ENCODE results near the gene OGN.

OGN gene

DNA sequence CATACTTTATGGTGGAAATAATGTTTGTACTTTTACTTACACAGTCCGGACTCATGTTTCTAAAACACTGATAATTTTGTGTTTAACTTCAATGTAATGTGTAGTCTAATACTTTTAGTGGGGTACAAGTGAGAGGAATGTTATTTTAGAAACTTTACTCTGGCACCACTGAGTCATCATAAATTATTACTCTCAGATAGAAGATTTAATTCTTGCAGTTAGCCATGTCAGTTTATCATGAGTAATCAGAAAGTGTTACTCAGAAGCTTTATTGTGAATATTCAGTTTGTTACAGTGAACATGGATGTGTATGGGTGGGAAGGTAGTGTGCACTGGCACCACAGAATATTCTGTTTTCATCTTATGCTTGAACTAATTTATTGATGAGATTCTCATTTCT lies 20.0 kb downstream of the OGN start:
- H3K9me3 ChIP-seq (replicated peaks; ENCODE audit: insufficient read depth, low read length) = no peaks in the 10 kb centered on the region
- H3F3A ChIP-seq (ENCODE audit: insufficient read depth, low read length) = no peaks in the 10 kb centered on the region
- no peaks in the 10 kb centered on the region for H4K20me1 ChIP-seq (ENCODE audit: insufficient read depth, low read length)
- H3K27me3 ChIP-seq (replicated peaks; ENCODE audit: insufficient read depth, low read length) = no peaks in the 10 kb centered on the region
- no peak overlapping the region for H3K4me2 ChIP-seq (ENCODE audit: low read depth, low read length)
- H3K9me2 ChIP-seq (replicated peaks; ENCODE audit: insufficient read depth, low read length) = no peaks in the 10 kb centered on the region
- no peak overlapping the region for H3K27ac ChIP-seq (ENCODE audit: low read length)
- no peak overlapping the region for H2AFZ ChIP-seq (ENCODE audit: low read length)
- H3K36me3 ChIP-seq (replicated peaks; ENCODE audit: insufficient read depth, low read length) = no peaks in the 10 kb centered on the region
- no peak overlapping the region for H3K4me3 ChIP-seq (ENCODE audit: low read length)
- DNase-seq = no peak
- H3K9ac ChIP-seq (ENCODE audit: low read length) = no peak overlapping the region
- H3K79me2 ChIP-seq (ENCODE audit: low read length) = no peaks in the 10 kb centered on the region
- TF ChIP-seq EZH2 (optimal IDR thresholded peaks at IDR 0.05; ENCODE audit: low read depth, low read length) = no peak
- TF ChIP-seq EZH2phosphoT487 (IDR thresholded peaks at IDR 0.05; ENCODE audit: low read length) = no peak
- TF ChIP-seq, protein P1, sequence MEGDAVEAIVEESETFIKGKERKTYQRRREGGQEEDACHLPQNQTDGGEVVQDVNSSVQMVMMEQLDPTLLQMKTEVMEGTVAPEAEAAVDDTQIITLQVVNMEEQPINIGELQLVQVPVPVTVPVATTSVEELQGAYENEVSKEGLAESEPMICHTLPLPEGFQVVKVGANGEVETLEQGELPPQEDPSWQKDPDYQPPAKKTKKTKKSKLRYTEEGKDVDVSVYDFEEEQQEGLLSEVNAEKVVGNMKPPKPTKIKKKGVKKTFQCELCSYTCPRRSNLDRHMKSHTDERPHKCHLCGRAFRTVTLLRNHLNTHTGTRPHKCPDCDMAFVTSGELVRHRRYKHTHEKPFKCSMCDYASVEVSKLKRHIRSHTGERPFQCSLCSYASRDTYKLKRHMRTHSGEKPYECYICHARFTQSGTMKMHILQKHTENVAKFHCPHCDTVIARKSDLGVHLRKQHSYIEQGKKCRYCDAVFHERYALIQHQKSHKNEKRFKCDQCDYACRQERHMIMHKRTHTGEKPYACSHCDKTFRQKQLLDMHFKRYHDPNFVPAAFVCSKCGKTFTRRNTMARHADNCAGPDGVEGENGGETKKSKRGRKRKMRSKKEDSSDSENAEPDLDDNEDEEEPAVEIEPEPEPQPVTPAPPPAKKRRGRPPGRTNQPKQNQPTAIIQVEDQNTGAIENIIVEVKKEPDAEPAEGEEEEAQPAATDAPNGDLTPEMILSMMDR (IDR thresholded peaks at IDR 0.05; ENCODE audit: low read length) = no peak
- no peaks in the 10 kb centered on the region for H3K4me1 ChIP-seq (ENCODE audit: low read length)

DNA sequence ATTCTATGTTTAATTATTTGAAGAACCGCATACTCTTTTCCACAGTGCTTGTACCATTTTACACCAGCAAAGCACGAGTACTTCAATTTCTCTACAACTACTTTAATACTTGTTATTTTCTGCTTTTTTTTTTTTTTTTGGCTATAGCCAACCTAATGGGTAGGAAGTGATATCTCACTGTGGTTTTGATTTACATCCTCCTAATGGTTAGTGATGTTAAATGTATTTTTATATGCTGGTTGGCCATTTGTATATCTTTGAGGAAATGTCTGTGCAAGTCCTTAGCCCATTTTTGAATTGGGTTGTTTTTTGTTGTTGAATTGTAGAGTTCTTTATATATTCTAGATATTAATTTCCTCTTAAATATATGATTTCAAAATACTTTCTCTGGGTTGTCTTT lies 22.6 kb downstream of the OGN start:
- H4K20me1 ChIP-seq (ENCODE audit: insufficient read depth, low read length) = no peaks in the 10 kb centered on the region
- no peak for DNase-seq

DNA sequence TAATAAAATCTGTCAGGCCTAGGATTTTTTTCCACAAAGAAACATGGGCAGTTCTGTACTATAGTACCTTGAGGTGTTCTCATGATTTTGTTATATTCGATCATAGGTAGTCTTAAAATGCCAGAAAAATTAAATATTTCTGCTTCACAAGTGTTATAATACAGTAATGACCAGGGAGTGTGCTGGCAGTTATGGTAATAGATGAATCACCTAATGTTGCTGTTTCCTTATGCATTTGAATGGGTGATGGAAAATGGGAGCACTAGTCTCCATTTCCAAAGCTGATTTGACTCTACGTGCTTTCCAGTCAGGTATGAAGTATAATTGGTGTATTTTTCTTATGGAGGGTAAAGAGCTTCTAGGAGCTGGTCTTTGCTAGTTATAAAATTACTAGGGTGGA lies 23.8 kb downstream of the OGN start:
- Histone ChIP-seq H3K4me1 (ENCODE audit: low read length) (no peaks in the 10 kb centered on the region), H3K79me2 (ENCODE audit: low read length) (no peaks in the 10 kb centered on the region), H3K27me3 (replicated peaks; ENCODE audit: insufficient read depth, low read length) (no peaks in the 10 kb centered on the region), H4K20me1 (ENCODE audit: insufficient read depth, low read length) (no peaks in the 10 kb centered on the region), H3K9me3 (replicated peaks; ENCODE audit: insufficient read depth, low read length) (no peaks in the 10 kb centered on the region), H3K4me2 (ENCODE audit: low read depth, low read length) (no peak overlapping the region), H3K9me2 (replicated peaks; ENCODE audit: insufficient read depth, low read length) (no peaks in the 10 kb centered on the region), H3K27ac (ENCODE audit: low read length) (no peak overlapping the region), H3K9ac (ENCODE audit: low read length) (no peak overlapping the region), H3K4me3 (ENCODE audit: low read length) (no peak overlapping the region), H3F3A (ENCODE audit: insufficient read depth, low read length) (no peaks in the 10 kb centered on the region), H3K36me3 (replicated peaks; ENCODE audit: insufficient read depth, low read length) (no peaks in the 10 kb centered on the region), H2AFZ (ENCODE audit: low read length) (no peak overlapping the region)
- TF ChIP-seq, protein P1 (IDR thresholded peaks at IDR 0.05; ENCODE audit: low read length) = no peak
- no peak for TF ChIP-seq EZH2phosphoT487 (IDR thresholded peaks at IDR 0.05; ENCODE audit: low read length)
- TF ChIP-seq EZH2 (optimal IDR thresholded peaks at IDR 0.05; ENCODE audit: low read depth, low read length) = no peak
- DNase-seq = no peak

More for the DNA sequence above, 22.6 kb downstream of the OGN start:
- no peak overlapping the region for H3K4me3 ChIP-seq (ENCODE audit: low read length)
- no peaks in the 10 kb centered on the region for H3K9me2 ChIP-seq (replicated peaks; ENCODE audit: insufficient read depth, low read length)
- no peak overlapping the region for H2AFZ ChIP-seq (ENCODE audit: low read length)
- H3K9me3 ChIP-seq (replicated peaks; ENCODE audit: insufficient read depth, low read length) = no peaks in the 10 kb centered on the region
- H3K36me3 ChIP-seq (replicated peaks; ENCODE audit: insufficient read depth, low read length) = no peaks in the 10 kb centered on the region
- no peaks in the 10 kb centered on the region for H3F3A ChIP-seq (ENCODE audit: insufficient read depth, low read length)
- no peak overlapping the region for H3K4me2 ChIP-seq (ENCODE audit: low read depth, low read length)
- TF ChIP-seq EZH2 (optimal IDR thresholded peaks at IDR 0.05; ENCODE audit: low read depth, low read length) = no peak
- TF ChIP-seq, protein P1 (IDR thresholded peaks at IDR 0.05; ENCODE audit: low read length) = no peak
- TF ChIP-seq EZH2phosphoT487 (IDR thresholded peaks at IDR 0.05; ENCODE audit: low read length) = no peak
- H3K27ac ChIP-seq (ENCODE audit: low read length) = no peak overlapping the region
- H3K4me1 ChIP-seq (ENCODE audit: low read length) = no peaks in the 10 kb centered on the region
- H3K27me3 ChIP-seq (replicated peaks; ENCODE audit: insufficient read depth, low read length) = no peaks in the 10 kb centered on the region
- H3K79me2 ChIP-seq (ENCODE audit: low read length) = no peaks in the 10 kb centered on the region
- H3K9ac ChIP-seq (ENCODE audit: low read length) = no peak overlapping the region

All from MM.1S (cell line).